WI38 (cell line): ENCODE measurements around the gene CDX1.

Experiments used
- H3K4me3 ChIP-seq: 2 replicates; pipeline ENCODE4 v1.5.1; 2011; ENCODE audit warnings: low read depth, mild to moderate bottlenecking, control low read depth, low read length
- TF ChIP-seq, protein P1 (sequence below): IDR thresholded peaks from 2 replicates; pipeline ENCODE4 v1.5.1; 2012; ENCODE audit warnings: low read depth, mild to moderate bottlenecking, control low read depth, low read length

CDX1 gene

DNA sequence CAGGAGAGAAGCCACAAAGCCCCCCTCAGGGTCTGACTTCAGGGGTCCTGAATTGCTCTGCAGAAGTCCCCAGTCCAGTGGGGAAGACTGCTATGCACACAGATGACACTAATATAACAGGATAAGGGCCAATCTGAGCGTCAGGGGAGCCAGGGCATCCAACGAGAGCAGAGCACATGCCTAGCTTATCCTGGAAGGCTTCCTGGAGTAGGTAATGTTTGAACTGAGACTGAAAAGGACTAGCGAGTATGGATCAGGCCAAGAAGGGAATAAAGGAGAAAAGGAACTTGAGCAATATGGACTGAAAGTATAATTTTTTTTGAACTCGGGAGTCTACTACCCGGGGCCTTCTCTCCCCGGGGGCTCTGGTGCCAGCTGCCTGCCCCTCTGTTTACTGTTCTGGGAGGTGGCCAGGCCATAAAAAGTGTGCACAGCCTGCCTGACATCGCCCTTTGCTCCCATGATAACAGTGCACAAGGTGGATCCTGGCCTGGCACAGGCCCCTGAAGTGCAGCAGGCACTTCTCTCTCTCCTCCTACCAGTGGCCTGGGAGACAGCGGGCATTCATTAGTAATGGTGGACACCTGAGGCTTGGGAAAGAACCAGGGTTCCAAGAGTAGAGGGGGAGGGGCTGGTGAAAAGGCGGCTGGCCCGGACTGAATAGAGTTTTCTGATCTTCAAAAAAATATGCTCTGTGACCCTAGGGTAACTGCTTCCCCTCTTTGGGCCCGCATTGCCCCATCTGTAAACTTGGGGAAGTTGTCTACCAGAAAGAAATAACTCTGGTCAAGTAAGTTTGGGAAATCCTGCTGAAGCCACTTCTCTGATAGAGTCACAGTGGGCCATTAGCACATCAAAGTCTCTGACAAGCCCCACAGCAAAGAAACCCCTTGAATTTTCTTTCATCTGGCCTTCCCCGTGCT lies 18.7 kb downstream of the CDX1 start:
- no peak overlapping the region for H3K4me3 ChIP-seq
- TF ChIP-seq, protein P1, sequence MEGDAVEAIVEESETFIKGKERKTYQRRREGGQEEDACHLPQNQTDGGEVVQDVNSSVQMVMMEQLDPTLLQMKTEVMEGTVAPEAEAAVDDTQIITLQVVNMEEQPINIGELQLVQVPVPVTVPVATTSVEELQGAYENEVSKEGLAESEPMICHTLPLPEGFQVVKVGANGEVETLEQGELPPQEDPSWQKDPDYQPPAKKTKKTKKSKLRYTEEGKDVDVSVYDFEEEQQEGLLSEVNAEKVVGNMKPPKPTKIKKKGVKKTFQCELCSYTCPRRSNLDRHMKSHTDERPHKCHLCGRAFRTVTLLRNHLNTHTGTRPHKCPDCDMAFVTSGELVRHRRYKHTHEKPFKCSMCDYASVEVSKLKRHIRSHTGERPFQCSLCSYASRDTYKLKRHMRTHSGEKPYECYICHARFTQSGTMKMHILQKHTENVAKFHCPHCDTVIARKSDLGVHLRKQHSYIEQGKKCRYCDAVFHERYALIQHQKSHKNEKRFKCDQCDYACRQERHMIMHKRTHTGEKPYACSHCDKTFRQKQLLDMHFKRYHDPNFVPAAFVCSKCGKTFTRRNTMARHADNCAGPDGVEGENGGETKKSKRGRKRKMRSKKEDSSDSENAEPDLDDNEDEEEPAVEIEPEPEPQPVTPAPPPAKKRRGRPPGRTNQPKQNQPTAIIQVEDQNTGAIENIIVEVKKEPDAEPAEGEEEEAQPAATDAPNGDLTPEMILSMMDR: no peak

GRCh38 chr5:150186137-150186536 lies 19.6 kb downstream of the CDX1 start:
- H3K4me3 ChIP-seq: no peak overlapping the region

GRCh38 chr5:150186897-150187296 lies 20.3 kb downstream of the CDX1 start:
- TF ChIP-seq, protein P1: no peak
- H3K4me3 ChIP-seq: no peak overlapping the region

More at GRCh38 chr5:150186137-150186536, 19.6 kb downstream of the CDX1 start:
- TF ChIP-seq, protein P1: no peak

- H3K4me3 ChIP-seq: no peak overlapping the region
- TF ChIP-seq, protein P1: no peak
Measured at GRCh38 chr5:150188146-150188842, 21.7 kb downstream of the CDX1 start.

- TF ChIP-seq, protein P1: no peak
- no peak overlapping the region for H3K4me3 ChIP-seq
Measured at GRCh38 chr5:150189326-150189725, 22.7 kb downstream of the CDX1 start.

- TF ChIP-seq, protein P1: no peak
- H3K4me3 ChIP-seq: no peak within 1 kb of the TSS
Measured at GRCh38 chr5:150189728-150190502, 23.3 kb downstream of the CDX1 start, which contains the start of gene SLC6A7. SLC6A7 (plus strand) TSS chr5:150190062; CDS start chr5:150190328, 266 bp downstream.
